COLO829 (cell line): ENCODE measurements around the gene IFT43.

Source experiments
- DNase-seq: peaks from one replicate; pipeline ENCODE4 v3.0.0; 2012; ENCODE audit warnings: low spot score

IFT43 gene

DNA sequence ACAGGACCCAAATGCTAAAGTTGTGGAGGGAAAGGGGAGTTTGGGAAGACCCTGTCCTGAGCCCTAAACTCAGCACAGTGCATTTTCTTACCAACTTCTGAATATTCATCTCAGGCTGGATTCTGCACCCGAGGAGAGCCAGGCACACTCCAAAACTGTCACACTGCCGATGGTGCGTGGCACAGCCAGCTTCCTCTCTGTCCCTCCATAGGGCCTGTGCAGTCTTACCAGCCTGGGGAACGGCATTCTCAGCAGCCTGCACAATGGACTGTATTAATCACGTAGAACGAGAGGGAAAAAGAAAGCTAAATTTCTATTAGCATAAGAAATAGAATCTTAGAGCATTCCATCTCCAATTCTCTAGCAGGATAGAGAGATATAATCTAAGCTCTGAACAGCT is 94.9 kb downstream of the IFT43 start:
- DNase-seq = no peak

- DNase-seq = no peak
Measured at GRCh38 chr14:76081642-76082041, 96.1 kb downstream of the IFT43 start.

GRCh38 chr14:76083796-76084765 is 98.5 kb downstream of the IFT43 start:
- no peak for DNase-seq

DNA sequence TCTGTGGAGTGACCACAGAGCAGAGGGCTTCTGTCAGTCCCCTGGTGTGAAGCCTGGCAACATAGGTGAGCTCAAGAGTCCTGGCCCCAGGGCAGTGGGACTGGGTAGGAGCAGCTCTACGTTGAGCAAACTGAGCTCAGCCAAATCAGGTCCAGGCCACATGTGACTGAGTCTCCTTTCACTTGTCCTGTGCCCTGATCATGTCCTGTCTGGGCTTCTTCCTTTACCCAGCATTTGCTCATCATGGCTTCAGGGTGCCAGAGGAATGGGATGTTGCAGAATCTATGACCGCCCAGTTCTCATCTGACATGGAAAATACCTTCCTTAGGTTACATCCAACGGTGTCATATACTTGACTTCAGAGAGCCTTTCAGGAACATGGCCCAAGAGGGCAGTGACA is 99.8 kb downstream of the IFT43 start:
- DNase-seq = no peak

DNA sequence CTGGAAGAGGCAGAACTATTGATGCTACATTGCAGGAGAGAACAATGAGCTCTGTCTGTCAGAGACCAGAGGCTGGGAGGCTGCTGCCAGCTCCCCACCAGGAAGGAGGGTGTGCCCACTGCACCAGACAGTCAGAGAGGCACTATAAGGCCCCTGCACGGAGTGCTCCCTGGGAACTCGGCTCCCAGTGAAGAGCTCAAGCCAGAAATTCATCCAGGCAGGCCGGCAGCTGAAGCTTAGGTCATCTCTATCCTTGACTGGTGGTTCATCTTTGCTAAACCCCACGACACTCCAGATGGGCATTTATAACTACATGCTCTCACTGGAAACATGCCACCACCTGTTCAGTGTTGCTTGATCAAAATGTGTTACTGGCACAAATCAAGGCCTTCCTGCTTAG is 101.1 kb downstream of the IFT43 start:
- no peak for DNase-seq

DNA sequence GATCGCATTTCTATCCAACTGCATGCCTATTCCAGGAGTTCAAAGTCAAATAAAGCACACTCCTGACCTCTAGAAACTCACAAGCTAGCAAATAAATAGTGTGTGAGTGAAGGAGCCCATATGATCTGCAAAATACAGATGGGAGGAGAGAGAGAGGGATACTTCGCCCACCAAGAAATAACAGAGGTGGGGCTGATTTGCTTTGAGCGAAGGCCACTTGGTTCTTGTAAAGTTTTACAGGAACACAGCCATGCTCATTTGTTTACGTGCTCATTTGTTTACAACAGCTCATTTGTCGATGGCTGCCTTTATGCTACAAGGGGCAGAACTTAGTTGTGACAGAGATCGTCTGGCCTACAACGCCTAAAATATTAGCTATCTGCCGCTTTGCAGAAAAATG is 102.8 kb downstream of the IFT43 start:
- DNase-seq = no peak

DNA sequence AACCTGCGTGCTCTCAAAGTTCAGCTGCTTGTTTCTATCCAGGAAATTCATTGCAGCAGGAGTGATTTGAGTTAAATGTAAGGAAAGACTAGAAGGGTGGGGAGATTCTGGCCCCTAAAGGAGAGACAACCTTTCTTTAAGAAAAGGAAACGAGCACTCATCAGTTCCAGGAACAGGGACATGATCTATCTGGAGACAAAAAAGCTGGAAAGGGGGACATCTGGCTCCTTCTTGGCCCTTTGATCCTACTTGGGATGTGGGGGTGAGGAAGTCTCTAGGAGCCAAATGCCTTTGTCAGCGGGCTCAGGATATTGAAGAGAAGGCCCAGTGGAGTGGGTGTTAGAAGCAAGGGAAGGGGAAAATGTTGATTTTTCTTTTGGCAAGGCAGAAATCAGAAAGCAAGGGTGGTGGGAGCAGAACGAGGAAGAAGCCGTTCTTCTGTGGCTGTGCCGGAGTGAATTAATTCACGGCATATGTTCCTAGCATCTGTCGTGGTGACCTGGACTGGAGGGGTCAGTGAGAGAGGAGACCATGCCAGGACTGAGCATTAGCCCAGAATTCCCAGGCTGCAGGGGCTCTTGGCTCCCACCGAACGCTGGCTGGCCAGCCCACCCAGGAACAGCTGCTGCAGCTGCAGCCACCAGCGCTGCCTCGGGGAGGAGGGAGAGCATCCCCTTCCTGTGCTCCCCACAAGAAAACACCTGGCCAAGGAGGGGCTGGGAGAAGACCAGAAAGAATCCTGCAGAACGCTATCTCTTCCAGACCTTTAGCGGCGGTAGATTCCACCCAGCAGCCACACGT is 103.4 kb downstream of the IFT43 start:
- DNase-seq = no peak

GRCh38 chr14:76089575-76089974 is 104.0 kb downstream of the IFT43 start:
- no peak for DNase-seq

GRCh38 chr14:76090616-76091391 is 105.2 kb downstream of the IFT43 start:
- no peak for DNase-seq

DNA sequence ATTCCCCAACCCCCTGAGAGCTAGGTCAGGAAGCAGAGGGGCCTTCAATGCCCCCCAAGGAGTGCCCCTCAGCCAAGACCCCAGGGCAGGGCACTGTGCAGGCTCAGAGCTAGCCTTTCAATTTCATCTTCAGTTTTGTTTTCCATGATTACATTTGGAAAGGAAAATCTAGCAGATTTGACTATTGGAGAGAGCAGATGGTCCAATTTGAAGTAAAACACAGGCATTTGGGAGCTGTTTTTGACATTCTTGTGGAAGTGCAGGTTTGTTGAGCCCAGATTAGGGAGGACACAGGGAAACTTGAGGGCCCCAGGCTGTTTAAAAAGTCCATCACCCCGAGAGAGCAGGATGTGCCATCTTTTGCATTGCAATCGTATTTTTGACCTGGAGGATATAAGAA is 107.5 kb downstream of the IFT43 start:
- DNase-seq = no peak

GRCh38 chr14:76096257-76096656 is 110.7 kb downstream of the IFT43 start:
- no peak for DNase-seq

DNA sequence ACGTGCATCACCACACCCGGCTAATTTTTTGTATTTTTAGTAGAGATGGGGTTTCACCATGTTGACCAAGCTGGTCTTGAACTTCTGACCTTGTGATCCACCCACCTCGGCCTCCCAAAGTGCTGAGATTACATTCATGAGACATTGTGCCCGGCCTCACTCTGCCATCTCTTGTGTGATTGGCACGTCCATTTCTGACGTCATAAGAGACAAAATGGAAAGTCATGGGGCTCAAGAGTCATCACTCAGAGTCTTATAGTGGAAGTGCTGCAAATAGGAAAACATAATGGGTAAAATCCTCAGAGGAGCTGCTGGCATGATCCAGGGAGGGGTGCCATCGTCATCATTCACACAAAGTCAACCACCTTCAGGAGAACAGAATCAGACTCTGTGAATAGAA is 112.0 kb downstream of the IFT43 start:
- DNase-seq = no peak

DNA sequence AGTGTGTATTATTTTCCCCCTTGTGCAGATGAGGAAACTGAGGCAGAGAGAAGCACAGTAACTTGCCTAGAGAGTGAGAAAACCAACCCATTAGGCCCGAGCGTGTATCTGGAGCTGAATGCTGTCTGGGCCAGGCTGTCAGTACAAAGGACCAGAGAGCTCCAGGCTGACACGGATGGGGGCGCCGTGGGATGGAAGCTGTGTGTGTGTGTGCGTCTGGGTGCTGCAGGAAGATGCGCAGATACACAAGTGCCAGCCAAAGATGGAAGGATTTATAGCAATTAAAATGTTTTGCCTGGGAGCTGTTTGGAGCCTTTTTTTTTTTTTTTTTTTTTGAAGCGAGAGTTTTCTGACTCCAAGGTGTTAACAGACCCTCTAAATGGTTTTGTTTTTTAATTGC is 112.5 kb downstream of the IFT43 start:
- no peak for DNase-seq

DNA sequence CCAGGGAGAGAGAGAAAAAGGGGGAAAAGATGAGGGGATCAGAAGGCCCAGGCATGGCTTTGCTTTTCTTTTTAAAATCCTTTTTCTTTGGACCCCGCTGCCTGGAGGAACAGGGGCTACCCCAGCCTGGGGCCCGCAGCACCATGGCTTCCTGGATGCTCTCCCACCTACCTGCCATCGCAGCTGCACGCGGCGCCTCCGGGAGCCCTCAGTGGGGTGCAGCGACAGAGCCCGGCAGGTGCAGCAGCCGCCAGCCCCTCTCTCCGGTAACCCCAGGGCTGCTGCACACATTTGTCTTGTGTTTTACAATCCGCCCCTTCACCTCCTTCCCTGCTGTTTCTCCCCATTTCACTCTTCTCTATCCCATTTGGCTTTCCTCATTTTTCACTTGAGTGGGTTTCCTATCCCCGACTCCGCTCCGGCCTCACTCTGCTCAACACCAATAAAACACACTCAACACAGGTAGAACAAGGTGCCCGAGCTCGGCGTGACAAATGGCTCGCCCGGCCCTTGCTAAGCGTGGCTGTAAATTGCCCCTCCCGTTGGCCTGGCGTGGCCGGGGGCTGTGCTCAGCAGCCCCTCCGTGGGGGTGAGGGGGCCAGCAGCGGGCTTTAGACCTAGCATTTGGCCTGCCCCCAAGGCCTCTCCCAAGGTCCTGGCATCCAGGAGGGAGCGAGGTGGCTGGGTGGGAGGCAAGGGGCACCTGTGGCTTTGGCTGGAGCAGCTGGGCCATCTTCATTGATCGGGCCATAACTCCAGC is 113.5 kb downstream of the IFT43 start:
- DNase-seq = no peak

- DNase-seq = no peak
Measured at GRCh38 chr14:76100236-76100635, 114.7 kb downstream of the IFT43 start.

DNA sequence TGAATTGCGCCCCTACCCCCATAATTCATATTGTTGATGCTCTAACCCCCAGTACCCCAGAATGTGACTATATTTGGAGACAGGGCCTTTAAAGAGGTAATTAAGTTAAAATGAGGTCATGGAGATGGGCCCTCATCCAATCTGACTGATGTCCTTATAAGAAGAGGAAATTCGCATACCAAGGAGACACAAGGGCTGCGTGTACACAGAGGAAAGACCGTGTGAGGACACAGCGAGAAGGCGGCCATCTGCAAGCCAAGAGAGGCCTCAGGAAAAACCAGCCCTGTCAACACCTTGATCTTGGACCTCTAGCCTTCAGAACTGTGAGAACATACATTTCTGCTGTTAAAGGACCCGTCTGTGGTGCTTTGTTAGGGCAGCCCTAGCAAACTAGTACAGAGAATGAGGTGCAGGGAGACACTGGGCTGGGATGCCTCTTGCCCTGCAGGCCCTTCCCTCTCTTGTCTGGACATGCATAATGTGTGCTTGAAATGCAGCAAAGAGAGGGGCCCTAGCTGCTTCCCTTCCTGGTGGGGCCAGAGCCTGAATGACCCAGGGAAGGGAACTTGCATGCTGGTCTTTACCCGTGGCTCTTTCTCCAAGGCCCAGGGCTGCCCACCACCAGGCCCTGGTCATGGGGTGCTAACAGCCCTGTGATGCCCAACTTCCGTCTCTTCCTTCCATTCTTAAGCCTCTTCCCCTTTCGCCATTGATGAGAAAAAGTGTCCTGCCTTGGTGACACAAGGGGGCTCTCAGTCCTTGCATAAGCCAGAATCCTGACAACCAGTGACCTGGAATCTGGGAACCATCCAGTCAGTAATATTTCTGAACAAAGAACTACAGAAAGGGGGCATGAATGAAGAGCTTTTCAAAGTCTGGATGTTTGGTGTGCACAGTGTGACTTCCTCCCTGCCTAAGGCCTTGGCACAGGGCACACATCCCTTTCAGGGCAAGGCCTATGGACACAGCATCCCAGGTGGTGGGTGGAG is 116.1 kb downstream of the IFT43 start:
- no peak for DNase-seq

- DNase-seq = no peak
Measured at GRCh38 chr14:76104802-76105355, 119.3 kb downstream of the IFT43 start.

- no peak for DNase-seq
Measured at GRCh38 chr14:76106188-76106587, 120.6 kb downstream of the IFT43 start.

GRCh38 chr14:76109087-76109880 is 123.7 kb downstream of the IFT43 start:
- DNase-seq = no peak
